ENCODE measurements around the gene SUSD1. TPM values are rescaled to one million over a fixed set of nuclear protein-coding genes. Genes with fewer than 3 reads are reported as not detected.
A peak's percentile ranks its signal among the peaks of the same experiment; 100 is the strongest.

SUSD1 gene
- total RNA-seq, 1 experiment from 2014 or later, result 20.3 TPM

GRCh38 chr9:112012026-112012902 lies 162.8 kb downstream of the SUSD1 start:
- in situ Hi-C loops (cut with HindIII; ENCODE audit: low pct_unique_long_range_greater_than_20kb, low sequenced_read_pairs), result no loop called here
- peak; percentile 91 for DNase-seq (ENCODE audit: low read depth)

GRCh38 chr9:112011051-112011620 lies 164.0 kb downstream of the SUSD1 start:
- in situ Hi-C loops (cut with HindIII; ENCODE audit: low pct_unique_long_range_greater_than_20kb, low sequenced_read_pairs), result no loop called here
- no peak for DNase-seq (ENCODE audit: low read depth)

GRCh38 chr9:112010537-112010936 lies 164.6 kb downstream of the SUSD1 start:
- in situ Hi-C loops (cut with HindIII; ENCODE audit: low pct_unique_long_range_greater_than_20kb, low sequenced_read_pairs), result no loop called here
- no peak for DNase-seq (ENCODE audit: low read depth)

GRCh38 chr9:112009656-112010055 lies 165.4 kb downstream of the SUSD1 start:
- DNase-seq (ENCODE audit: low read depth), result no peak
- in situ Hi-C loops (cut with HindIII; ENCODE audit: low pct_unique_long_range_greater_than_20kb, low sequenced_read_pairs), result no loop called here

GRCh38 chr9:112007575-112008240 lies 167.4 kb downstream of the SUSD1 start:
- in situ Hi-C loops (cut with HindIII; ENCODE audit: low pct_unique_long_range_greater_than_20kb, low sequenced_read_pairs), result no loop called here
- no peak for DNase-seq (ENCODE audit: low read depth)

GRCh38 chr9:112006361-112007020 lies 168.6 kb downstream of the SUSD1 start:
- in situ Hi-C loops (cut with HindIII; ENCODE audit: low pct_unique_long_range_greater_than_20kb, low sequenced_read_pairs), result no loop called here

GRCh38 chr9:112005939-112006338 lies 169.2 kb downstream of the SUSD1 start:
- in situ Hi-C loops (cut with HindIII; ENCODE audit: low pct_unique_long_range_greater_than_20kb, low sequenced_read_pairs), result no loop called here
- DNase-seq (ENCODE audit: low read depth), result no peak

More at GRCh38 chr9:112006361-112007020, 168.6 kb downstream of the SUSD1 start:
- no peak for DNase-seq (ENCODE audit: low read depth)

GRCh38 chr9:112003538-112003937 lies 171.6 kb downstream of the SUSD1 start:
- no peak for DNase-seq (ENCODE audit: low read depth)
- in situ Hi-C loops (cut with HindIII; ENCODE audit: low pct_unique_long_range_greater_than_20kb, low sequenced_read_pairs), result no loop called here

- in situ Hi-C loops (cut with HindIII; ENCODE audit: low pct_unique_long_range_greater_than_20kb, low sequenced_read_pairs), result no loop called here
- DNase-seq (ENCODE audit: low read depth), result no peak
Observed at GRCh38 chr9:112002847-112003457, 172.1 kb downstream of the SUSD1 start.

GRCh38 chr9:112002131-112002846 lies 172.8 kb downstream of the SUSD1 start:
- no peak for DNase-seq (ENCODE audit: low read depth)
- in situ Hi-C loops (cut with HindIII; ENCODE audit: low pct_unique_long_range_greater_than_20kb, low sequenced_read_pairs), result no loop called here

GRCh38 chr9:112000743-112001142 lies 174.4 kb downstream of the SUSD1 start:
- in situ Hi-C loops (cut with HindIII; ENCODE audit: low pct_unique_long_range_greater_than_20kb, low sequenced_read_pairs), result no loop called here
- no peak for DNase-seq (ENCODE audit: low read depth)

- DNase-seq (ENCODE audit: low read depth), result no peak
- in situ Hi-C loops (cut with HindIII; ENCODE audit: low pct_unique_long_range_greater_than_20kb, low sequenced_read_pairs), result no loop called here
Observed at GRCh38 chr9:111999319-111999718, 175.8 kb downstream of the SUSD1 start.

- no peak for DNase-seq (ENCODE audit: low read depth)
- in situ Hi-C loops (cut with HindIII; ENCODE audit: low pct_unique_long_range_greater_than_20kb, low sequenced_read_pairs), result no loop called here
Observed at GRCh38 chr9:111997831-111998230, 177.3 kb downstream of the SUSD1 start.

- in situ Hi-C loops (cut with HindIII; ENCODE audit: low pct_unique_long_range_greater_than_20kb, low sequenced_read_pairs), result no loop called here
- peak; percentile 90 for DNase-seq (ENCODE audit: low read depth)
Observed at GRCh38 chr9:111994831-111995458, 180.2 kb downstream of the SUSD1 start.

- in situ Hi-C loops (cut with HindIII; ENCODE audit: low pct_unique_long_range_greater_than_20kb, low sequenced_read_pairs), result no loop called here
- no peak for DNase-seq (ENCODE audit: low read depth)
Observed at GRCh38 chr9:111993319-111993718, 181.8 kb downstream of the SUSD1 start.

- peak; percentile 58 for DNase-seq (ENCODE audit: low read depth)
- in situ Hi-C loops (cut with HindIII; ENCODE audit: low pct_unique_long_range_greater_than_20kb, low sequenced_read_pairs), result no loop called here
Observed at GRCh38 chr9:111992523-111992922, 182.6 kb downstream of the SUSD1 start.

- in situ Hi-C loops (cut with HindIII; ENCODE audit: low pct_unique_long_range_greater_than_20kb, low sequenced_read_pairs), result no loop called here
- DNase-seq (ENCODE audit: low read depth), result no peak
Observed at GRCh38 chr9:111991179-111991578, 183.9 kb downstream of the SUSD1 start.

Measured in Caki2 (cell line).